Stimulated activated CD4-positive, alpha-beta T cell treated with anti-CD3 and anti-CD28 coated beads, Interleukin-2, amount 100 ng/mL, for 24 hours (primary cell): ENCODE results near the gene NUCKS1.

Source experiments
- DNase-seq, 2 donors: peaks; one replicate each; pipeline ENCODE4 v3.0.0-alpha.2; 2020

Gene NUCKS1

GRCh38 chr1:205750138-205751035, at the start of gene NUCKS1:
Gene NUCKS1 (minus strand): TSS chr1:205750182. CDS start chr1:205749973, 209 bp downstream.
- DNase-seq, result peak; percentile 95 to 96

GRCh38 chr1:205798577-205798976, 48.6 kb upstream of the NUCKS1 start:
- no peak for DNase-seq

GRCh38 chr1:205797168-205797567, 47.2 kb upstream of the NUCKS1 start:
- no peak for DNase-seq

GRCh38 chr1:205794011-205794730, 44.2 kb upstream of the NUCKS1 start:
- no peak for DNase-seq

- DNase-seq, result no peak
Measured at GRCh38 chr1:205792961-205793673, 43.1 kb upstream of the NUCKS1 start.

- DNase-seq, result no peak
Measured at GRCh38 chr1:205792481-205792881, 42.5 kb upstream of the NUCKS1 start.

- peak; percentile 62 to 67 for DNase-seq
Measured at GRCh38 chr1:205791568-205792180, 41.7 kb upstream of the NUCKS1 start.

- no peak for DNase-seq
Measured at GRCh38 chr1:205787287-205787916, 37.4 kb upstream of the NUCKS1 start.

- DNase-seq, result no peak
Measured at GRCh38 chr1:205786601-205787000, 36.6 kb upstream of the NUCKS1 start.

- DNase-seq, result no peak
Measured at GRCh38 chr1:205785446-205785845, 35.5 kb upstream of the NUCKS1 start.

GRCh38 chr1:205783904-205784303, 33.9 kb upstream of the NUCKS1 start:
- no peak for DNase-seq

- DNase-seq, result no peak
Measured at GRCh38 chr1:205783433-205783795, 33.4 kb upstream of the NUCKS1 start.

- no peak for DNase-seq
Measured at GRCh38 chr1:205782627-205783432, 32.8 kb upstream of the NUCKS1 start.

GRCh38 chr1:205780335-205780734, 30.4 kb upstream of the NUCKS1 start:
- DNase-seq, result no peak

GRCh38 chr1:205777994-205778393, 28.0 kb upstream of the NUCKS1 start:
- DNase-seq, result no peak

GRCh38 chr1:205775717-205776056, 25.7 kb upstream of the NUCKS1 start:
- DNase-seq, result no peak

GRCh38 chr1:205775015-205775716, 25.2 kb upstream of the NUCKS1 start, which contains the start of gene RAB29:
Gene RAB29 (minus strand): TSS chr1:205775482. CDS start chr1:205774956, 526 bp downstream.
- peak; percentile 80 to 81 for DNase-seq

GRCh38 chr1:205774198-205775014, 24.4 kb upstream of the NUCKS1 start:
- peak; percentile 32 to 39 for DNase-seq

GRCh38 chr1:205772607-205773032, 22.6 kb upstream of the NUCKS1 start:
- DNase-seq, result no peak

- DNase-seq, result no peak
Measured at GRCh38 chr1:205770618-205771017, 20.6 kb upstream of the NUCKS1 start.
